IPS DF 19.7 (cell line): Measurements from ENCODE around the gene GPAT3.
"Not testable (repeated sequence)": the region's sequence is repeated elsewhere in the genome, so short reads cannot be mapped to it uniquely, and the experiment has no call there.

Experiments
- DNase-seq: peaks from one replicate; pipeline ENCODE4 v3.0.0-alpha.2; 2013; ENCODE audit warnings: low read depth, low spot score

The GPAT3 gene

DNA sequence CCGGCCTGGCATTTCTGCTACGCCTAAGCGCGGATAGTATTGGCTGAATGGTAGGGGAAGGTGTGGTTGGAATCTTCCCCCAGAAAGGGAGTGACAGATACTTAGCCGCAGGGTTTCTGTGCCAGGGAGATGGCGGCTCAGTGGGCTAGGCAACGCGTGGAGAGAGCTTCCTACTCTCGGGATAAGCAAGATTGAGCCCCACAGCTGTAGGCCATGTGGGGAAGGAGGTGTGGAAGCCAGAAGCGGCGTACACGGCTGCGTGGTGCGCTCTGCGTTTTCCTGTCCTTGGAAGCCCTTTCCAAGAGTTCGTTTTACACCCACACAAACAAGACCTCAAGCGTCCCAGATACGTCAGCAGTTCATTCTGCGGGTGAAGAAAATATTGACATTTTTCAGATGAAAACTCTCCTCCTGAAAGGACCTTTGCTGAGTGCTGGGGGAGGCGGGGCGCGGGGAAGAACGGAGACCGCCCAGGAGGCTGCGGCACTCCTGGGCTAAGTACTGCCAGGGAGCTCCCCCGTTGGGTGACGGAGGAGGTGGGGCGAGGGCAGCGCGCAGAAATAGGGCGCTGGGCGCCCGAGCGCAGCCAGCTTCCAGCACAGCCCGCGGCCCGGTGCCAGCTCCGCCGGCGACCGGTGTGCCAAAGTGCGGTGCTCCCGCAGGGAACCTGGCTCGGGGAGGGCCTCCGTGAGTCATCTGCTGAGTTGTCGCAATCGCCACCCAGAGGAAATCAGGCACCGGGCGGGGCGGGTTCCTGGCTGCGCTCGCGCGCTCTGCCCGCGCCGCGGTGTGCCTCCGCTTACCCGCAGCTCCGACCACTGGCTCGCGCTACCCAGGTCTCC lies at the start of gene GPAT3:
GPAT3 (plus strand) TSS at position 589 of the 842 bp plus-strand sequence. CDS start 515 bp downstream, outside the sequence.
- no peak for DNase-seq

DNA sequence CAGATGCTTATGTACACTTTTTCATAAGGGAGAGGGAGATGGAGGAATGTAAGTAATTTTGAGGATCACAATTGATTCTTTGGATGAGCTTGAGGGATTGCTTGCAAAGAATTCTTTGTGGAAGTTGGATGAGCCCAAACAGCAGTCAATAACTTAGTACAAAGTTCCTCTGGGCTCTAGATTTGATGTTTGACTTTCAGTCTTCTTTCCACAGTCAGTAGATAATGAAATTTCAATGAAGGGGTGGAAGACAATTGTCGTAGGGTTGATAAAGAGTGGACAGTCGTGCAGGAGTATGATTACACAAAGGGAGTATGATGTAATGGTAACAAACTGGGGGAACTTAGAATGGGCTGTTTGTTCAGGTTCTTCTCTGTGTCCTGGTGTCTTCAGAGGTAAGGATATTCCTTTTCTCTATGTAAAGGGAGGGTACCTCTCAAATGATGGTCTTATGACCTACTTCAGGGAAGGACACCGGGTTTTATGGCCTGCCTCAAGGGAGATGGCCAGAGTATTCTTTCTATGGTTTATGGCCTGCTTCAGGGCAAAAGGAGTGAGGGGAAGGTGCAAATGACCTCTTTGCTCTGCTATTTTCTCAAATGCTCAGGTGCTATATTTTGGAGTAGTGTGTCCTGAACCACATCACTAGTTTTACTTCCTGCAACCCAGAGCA lies 49.3 kb upstream of the GPAT3 start:
- no peak for DNase-seq

- DNase-seq: no peak
Observed at GRCh38 chr4:83489711-83490326, 46.1 kb upstream of the GPAT3 start.

DNA sequence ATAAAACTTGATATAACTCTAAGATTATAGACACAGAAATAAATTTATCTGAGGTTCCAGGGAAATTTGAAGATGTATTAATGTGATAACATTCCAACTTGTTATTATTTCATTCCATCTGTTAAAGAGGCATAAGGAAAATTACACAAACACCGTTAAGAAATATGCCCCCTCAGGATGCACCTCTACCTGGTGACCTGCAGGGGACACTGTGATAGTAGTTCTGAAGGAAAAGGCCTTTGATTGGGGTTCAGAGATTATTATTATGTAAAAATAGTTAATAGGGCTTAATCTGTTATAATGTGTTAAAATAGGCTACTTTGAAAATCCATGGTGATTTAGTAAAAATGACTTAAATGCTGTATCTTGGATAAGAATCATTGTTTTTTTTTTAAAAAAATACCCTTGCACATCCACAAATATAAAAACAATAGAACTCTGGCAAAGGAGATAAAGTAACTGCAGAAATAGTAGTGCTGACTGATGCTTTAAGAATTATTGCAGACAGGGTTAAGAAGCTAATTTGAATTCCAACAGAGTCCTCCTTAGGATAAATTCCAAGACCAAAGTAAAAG lies 44.9 kb upstream of the GPAT3 start:
- DNase-seq: no peak

- not testable (repeated sequence) for DNase-seq
Observed at GRCh38 chr4:83496085-83496917, 39.6 kb upstream of the GPAT3 start.

DNA sequence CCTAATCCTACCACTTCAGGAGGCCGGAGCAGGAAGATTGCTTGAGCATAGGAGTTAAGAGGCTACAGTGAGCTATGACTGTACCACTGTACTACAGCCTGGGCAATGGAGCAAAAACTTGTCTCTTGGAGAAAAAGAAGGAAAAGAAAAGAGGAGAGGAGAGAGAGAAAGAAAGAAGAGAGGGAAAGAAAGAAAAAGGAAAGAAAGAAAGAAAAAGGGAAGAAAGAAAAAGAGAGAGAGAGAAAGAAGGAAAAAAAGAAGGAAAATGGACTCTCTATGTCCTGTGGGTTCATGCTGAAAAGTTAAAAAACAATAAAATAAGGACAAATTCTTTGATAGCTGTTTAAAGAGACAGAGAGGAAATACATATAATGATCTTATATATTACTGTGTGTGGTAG lies 37.7 kb upstream of the GPAT3 start:
- no peak for DNase-seq

DNA sequence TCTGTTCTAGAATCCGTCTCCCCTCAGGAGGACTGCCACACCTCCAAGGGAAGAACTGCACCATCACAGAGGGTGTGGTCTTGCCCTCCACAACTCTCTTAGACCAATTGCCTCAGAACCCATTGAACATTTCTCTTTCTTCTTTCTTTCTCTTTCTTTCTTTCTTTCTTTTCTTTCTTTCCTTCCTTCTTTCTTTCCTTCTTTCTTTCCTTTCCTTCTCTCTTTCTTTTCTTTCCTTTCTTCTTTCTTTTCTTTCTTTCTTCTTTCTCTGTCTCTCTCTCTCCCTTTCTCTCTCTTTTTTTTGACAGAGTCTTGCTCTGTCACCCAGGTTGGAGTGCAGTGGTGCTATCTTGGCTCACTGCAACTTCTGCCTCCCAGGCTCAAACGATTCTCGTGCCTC lies 34.2 kb upstream of the GPAT3 start:
- DNase-seq: not testable (repeated sequence)

GRCh38 chr4:83503974-83504373 lies 31.9 kb upstream of the GPAT3 start:
- no peak for DNase-seq

GRCh38 chr4:83504503-83504902 lies 31.4 kb upstream of the GPAT3 start:
- DNase-seq: no peak

DNA sequence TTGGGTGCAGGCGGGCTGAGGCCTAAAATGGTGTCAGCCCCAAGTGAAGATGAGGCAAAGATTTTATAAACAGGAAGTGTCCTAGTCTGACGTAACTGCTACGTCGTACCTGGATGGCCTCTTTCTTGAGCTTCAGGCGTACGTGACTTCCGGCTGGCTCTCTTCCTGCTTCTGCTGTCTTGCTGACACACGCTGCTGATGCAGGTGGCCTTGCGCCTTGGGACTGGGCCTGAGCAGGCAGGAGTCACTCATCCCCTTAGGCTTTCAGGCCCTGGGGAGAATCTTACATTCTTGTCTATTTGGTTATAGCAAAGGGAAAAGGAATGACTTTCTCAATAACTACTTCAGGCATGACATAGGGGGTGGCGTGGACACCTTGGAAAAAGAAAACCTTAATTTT lies 30.9 kb upstream of the GPAT3 start:
- no peak for DNase-seq

DNA sequence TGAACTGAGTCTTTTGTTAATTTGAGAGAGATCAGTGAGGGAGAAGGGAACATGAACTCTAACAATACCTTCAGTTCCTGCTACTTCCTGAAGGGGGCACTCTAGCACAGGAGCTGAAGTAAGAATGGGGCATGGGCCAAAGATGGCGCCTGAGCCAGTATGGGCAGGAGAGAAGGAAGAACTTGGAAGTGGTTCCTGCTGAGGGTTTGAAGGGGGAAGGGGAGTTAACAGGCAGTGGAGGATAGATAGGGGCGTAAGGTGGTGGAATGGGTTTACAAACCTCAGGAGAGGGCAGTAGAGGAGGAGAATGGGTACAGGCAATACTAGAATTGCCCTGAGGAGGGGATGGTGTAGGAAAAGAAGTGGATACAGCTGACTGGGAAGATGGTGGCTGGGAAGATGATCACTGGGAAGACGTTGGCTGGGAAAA lies 26.7 kb upstream of the GPAT3 start:
- peak; percentile 23 for DNase-seq

- DNase-seq: no peak
Observed at GRCh38 chr4:83510442-83510841, 25.5 kb upstream of the GPAT3 start.

DNA sequence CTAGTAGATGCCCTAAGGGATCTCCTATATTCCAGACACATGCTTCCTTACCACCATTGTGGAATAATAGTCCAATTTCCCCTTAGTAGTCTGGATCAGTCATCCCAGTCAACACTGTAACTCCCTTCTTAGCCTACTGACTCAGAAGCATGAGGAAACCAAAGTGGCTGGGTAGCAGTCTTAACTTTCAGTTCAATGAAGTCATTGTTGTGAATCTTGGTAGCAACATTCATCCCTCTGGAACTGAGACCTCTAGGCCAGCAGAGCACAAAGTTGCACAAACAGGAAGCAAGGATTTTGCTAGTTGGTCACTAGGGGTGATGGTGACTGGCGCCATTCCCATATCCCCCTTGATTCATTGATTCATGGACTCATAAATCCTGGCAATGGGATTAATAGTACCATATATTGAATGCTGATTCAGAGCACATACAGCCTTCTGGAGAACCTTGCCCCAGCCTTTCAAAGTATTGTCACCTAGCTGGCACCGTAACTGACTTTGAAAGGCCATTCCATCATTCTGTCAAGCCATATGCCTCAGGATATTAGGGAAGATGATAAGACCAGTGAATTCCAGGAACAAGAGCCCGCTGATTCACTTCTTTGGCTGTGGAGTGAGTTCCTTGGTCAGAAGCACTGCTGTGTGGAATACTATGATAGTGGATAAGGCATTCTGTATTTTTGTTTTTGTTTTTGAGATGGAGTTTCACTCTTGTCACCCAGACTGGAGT lies 19.7 kb upstream of the GPAT3 start:
- no peak for DNase-seq

DNA sequence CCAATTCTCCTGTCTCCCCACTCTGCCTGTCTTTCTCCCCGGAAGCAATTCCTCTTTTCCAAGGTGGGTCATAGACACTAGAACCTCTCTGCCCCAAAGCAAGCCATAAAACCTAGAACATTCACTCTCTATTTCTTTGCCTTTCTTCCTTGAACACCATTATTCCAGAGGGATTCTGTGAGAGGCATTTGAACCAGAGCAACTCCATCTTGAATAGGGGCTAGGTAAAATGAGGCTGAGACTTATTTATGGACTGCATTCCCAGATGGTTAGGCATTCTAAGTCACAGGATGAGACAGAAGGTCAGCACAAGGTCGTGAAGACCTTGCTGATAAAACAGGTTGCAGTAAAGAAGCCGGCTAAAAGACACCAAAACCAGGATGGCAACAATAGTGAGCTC lies 13.7 kb upstream of the GPAT3 start:
- DNase-seq: no peak

DNA sequence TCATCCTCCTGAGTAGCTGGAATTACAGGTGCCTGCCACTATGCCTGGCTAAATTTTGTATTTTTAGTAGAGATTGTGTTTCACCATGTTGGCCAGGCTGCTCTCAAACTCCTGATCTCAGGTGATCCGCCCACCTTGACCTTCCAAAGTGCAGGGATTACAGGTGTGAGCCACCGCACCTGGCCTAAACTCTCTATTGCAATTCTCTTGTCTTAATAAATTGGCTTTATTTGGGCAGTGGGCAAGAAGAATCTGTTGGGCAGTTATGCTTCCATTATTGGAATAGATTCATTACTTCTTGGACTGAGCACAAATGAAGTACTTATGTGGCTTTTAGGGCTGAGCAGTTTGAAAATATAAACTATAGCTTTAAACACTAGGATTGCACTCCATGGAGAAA lies 8.2 kb upstream of the GPAT3 start:
- no peak for DNase-seq

- no peak for DNase-seq
Observed at GRCh38 chr4:83536362-83537272, 709 bp downstream of the GPAT3 start.

DNA sequence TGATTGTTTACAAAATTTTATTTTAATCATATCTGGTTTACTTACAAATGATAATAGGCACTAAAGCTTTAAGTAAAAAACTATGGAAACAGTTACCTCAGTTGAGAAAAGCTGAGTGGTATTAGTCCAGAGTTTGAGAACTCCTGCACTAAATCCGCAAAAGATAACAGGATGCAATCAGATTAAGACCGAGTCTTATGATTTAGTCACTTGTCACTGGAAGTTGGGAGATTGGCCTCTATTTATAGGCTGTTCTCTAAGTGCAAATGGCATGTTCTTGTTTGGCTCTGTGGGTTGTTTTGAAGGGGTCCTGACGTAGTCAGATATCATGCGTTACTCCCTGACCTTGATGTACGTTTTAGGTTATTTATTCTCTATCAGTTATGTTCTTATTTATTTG lies 6.3 kb downstream of the GPAT3 start:
- no peak for DNase-seq

DNA sequence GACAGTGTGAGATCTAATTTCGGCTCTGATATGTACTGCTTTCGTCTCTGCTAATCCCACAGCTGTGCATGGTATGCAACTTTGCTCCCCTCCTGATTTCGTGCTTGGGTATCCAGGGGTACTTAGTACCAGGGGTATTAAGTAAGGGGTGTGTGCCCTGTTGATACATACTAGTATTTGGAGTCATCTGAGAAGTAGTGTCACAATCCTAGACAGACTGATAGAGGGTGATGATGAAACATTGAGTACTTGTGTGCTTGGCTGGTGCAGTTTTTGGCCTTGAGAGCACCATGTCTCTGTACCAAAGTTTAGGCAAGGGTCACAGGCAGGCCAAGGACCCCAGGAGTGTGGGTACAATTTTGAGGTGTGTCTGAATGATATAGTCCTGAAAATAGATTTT lies 10.9 kb downstream of the GPAT3 start:
- DNase-seq: no peak

DNA sequence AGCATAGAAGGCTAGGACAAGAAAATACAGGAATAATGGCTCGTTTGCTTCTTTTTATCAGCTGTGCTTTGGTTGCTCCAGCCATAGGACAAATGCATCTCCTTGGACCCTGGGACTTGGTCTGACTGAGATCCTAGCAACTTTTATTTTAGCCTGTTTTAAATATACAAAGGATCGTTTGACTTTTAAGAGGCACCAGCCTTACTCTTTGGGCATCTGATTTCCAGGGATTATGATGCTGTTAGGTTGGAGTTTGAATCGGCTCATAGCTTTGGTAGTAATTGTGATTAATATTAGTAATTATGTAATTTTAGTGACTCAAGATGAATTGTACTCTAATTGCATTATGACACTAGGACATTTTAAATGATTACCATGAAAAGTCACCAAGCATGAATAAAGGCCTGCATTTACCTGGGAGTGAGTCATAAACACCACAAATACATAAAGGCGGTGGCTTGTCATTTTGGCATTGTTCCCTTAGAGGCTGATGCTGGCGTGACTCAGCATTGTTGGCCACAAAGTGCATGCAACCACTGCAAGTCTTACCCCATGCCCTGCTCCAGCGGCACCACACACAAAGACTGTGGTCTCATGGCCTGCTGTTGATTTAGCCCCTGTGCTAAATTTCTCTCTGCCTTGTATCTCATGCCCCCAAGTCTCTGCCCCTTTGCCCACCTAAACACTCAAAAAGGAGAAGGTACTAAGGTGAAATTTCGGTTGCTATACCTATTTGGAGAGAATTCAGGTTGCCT lies 12.4 kb downstream of the GPAT3 start:
- no peak for DNase-seq
